Neuronal stem cell (in vitro differentiated cells): ENCODE results near the gene ZMYM1.

Experiments
- DNase-seq: peaks from one replicate; pipeline ENCODE4 v3.0.0-alpha.2; 2013; ENCODE audit warnings: low spot score
- H2AFZ ChIP-seq: one replicate; pipeline ENCODE4 v1.6.1; 2013; ENCODE audit warnings: mild to moderate bottlenecking, low read length, inconsistent platforms
- H2AK5ac ChIP-seq: 2 replicates; pipeline ENCODE4 v1.6.1; 2013; ENCODE audit warnings: low read depth, mild to moderate bottlenecking, inconsistent platforms, low read length, moderate library complexity, mixed read lengths
- H2BK120ac ChIP-seq: 2 replicates; pipeline ENCODE4 v1.6.1; 2013; ENCODE audit warnings: low read depth, mild to moderate bottlenecking, inconsistent platforms, low read length, moderate library complexity, mixed read lengths
- H2BK12ac ChIP-seq: one replicate; pipeline ENCODE4 v1.6.1; 2013; ENCODE audit warnings: low read length, inconsistent platforms
- H2BK15ac ChIP-seq: 2 replicates; pipeline ENCODE4 v1.6.1; 2013; ENCODE audit warnings: mild to moderate bottlenecking, low read length, inconsistent platforms, mixed read lengths
- H2BK5ac ChIP-seq: one replicate; pipeline ENCODE4 v1.6.1; 2013; ENCODE audit warnings: inconsistent platforms, mild to moderate bottlenecking, low read length, moderate library complexity
- H3K14ac ChIP-seq: one replicate; pipeline ENCODE4 v1.6.1; 2013; ENCODE audit warnings: low read length, inconsistent platforms
- H3K18ac ChIP-seq: 2 replicates; pipeline ENCODE4 v1.6.1; 2013; ENCODE audit warnings: low read length, inconsistent platforms
- H3K23ac ChIP-seq: 2 replicates; pipeline ENCODE4 v1.6.1; 2013; ENCODE audit warnings: low read depth, mild to moderate bottlenecking, mixed read lengths, low read length, inconsistent platforms; ENCODE audit not compliant: poor library complexity
- H3K27ac ChIP-seq: replicated peaks from 3 replicates; pipeline ENCODE4 v1.5.1; 2013; ENCODE audit warnings: low read length, inconsistent platforms
- H3K27me3 ChIP-seq, 3 experiments: 2 replicates each; pipeline ENCODE4 v1.6.1; 2013; ENCODE audit warnings: low read length in 3 of 3, mild to moderate bottlenecking in 2 of 3, inconsistent platforms in 1 of 3, low read depth in 1 of 3, mixed read lengths in 1 of 3, moderate library complexity in 1 of 3; ENCODE audit not compliant: control insufficient read depth in 3 of 3, insufficient read depth in 3 of 3
- H3K36me3 ChIP-seq, 2 donors: replicated peaks in 1 of 2; 2 replicates each; pipeline ENCODE4 v1.6.1; 2013; ENCODE audit warnings: low read length in 2 of 2; ENCODE audit not compliant: control insufficient read depth in 2 of 2, insufficient read depth in 2 of 2
- H3K4ac ChIP-seq: 2 replicates; pipeline ENCODE4 v1.6.1; 2013; ENCODE audit warnings: inconsistent platforms, mild to moderate bottlenecking, low read length, moderate library complexity
- H3K4me1 ChIP-seq, 2 donors: 1 replicate in 1 of 2; 2 replicates in 1 of 2; pipeline ENCODE4 v1.6.1; 2013; ENCODE audit warnings: low read length in 2 of 2, low read depth in 1 of 2; ENCODE audit not compliant: control insufficient read depth in 2 of 2, insufficient read depth in 1 of 2
- H3K4me2 ChIP-seq: one replicate; pipeline ENCODE4 v1.6.1; 2013; ENCODE audit warnings: mild to moderate bottlenecking, low read length, inconsistent platforms; ENCODE audit not compliant: insufficient read depth, poor library complexity, severe bottlenecking
- H3K4me3 ChIP-seq, 2 donors: 2 replicates each; pipeline ENCODE4 v1.5.1; 2013; ENCODE audit warnings: low read length in 2 of 2, mild to moderate bottlenecking in 2 of 2, inconsistent platforms in 1 of 2, moderate library complexity in 1 of 2
- H3K79me1 ChIP-seq: one replicate; pipeline ENCODE4 v1.6.1; 2013; ENCODE audit warnings: low read depth, mild to moderate bottlenecking, inconsistent platforms, low read length, moderate library complexity
- H3K9ac ChIP-seq: one replicate; pipeline ENCODE4 v1.6.1; 2013; ENCODE audit warnings: mild to moderate bottlenecking, low read depth, low read length, inconsistent platforms; ENCODE audit not compliant: poor library complexity
- H3K9me3 ChIP-seq, 2 donors: replicated peaks in 1 of 2; 2 replicates each; pipeline versions ENCODE3 to v1.6.1; 2013; ENCODE audit warnings: low read length in 2 of 2, mild to moderate bottlenecking in 2 of 2, inconsistent platforms in 1 of 2, low read depth in 1 of 2, mixed read lengths in 1 of 2, moderate library complexity in 1 of 2; ENCODE audit not compliant: control insufficient read depth in 2 of 2, insufficient read depth in 1 of 2
- H4K8ac ChIP-seq: one replicate; pipeline ENCODE4 v1.6.1; 2013; ENCODE audit warnings: low read depth, mild to moderate bottlenecking, inconsistent platforms, low read length, moderate library complexity
- H4K91ac ChIP-seq: one replicate; pipeline ENCODE4 v1.6.1; 2013; ENCODE audit warnings: low read length, low read depth, mild to moderate bottlenecking, inconsistent platforms; ENCODE audit not compliant: poor library complexity
- WGBS, 2 donors: extraction: QIAGEN DNeasy Blood & Tissue Kit; methylation state at CpG; one replicate each; pipeline ENCODE4 v1.1.7; 2013; ENCODE audit warnings: missing lambda C conversion rate in 2 of 2, mixed read lengths in 1 of 2; ENCODE audit not compliant: insufficient read length in 2 of 2, insufficient replicate concordance in 1 of 2; ENCODE audit errors: extremely low coverage in 2 of 2; 5-methylcytosine and 5-hydroxymethylcytosine counted together

Gene ZMYM1

GRCh38 chr1:35115459-35116383, 36.5 kb downstream of the ZMYM1 start:
- peaks cover 5 to 55% of the 10 kb centered on the region in 2 donors for H3K36me3 ChIP-seq
- H3K79me1 ChIP-seq = no peaks in the 10 kb centered on the region

GRCh38 chr1:35120458-35121133, 41.4 kb downstream of the ZMYM1 start:
- no peak overlapping the region for H2BK120ac ChIP-seq

More at GRCh38 chr1:35115459-35116383, 36.5 kb downstream of the ZMYM1 start:
- Histone ChIP-seq H3K4ac (no peak overlapping the region), H3K14ac (no peak overlapping the region), H3K4me3 (no peak overlapping the region), H3K27me3 (no peaks in the 10 kb centered on the region), H3K9me3 (no peaks in the 10 kb centered on the region), H3K4me1 (no peaks in the 10 kb centered on the region), H2BK15ac (no peak overlapping the region), H4K8ac (no peak overlapping the region), H2BK5ac (no peak overlapping the region), H3K4me2 (no peak overlapping the region), H4K91ac (no peak overlapping the region), H3K27ac (no peak overlapping the region), H2BK120ac (no peak overlapping the region), H2BK12ac (no peak overlapping the region), H2AFZ (no peak overlapping the region), H3K23ac (no peak overlapping the region), H3K18ac (no peak overlapping the region), H2AK5ac (no peak overlapping the region), H3K9ac (no peak overlapping the region)
- no CpG with 5 or more reads among the region's 8 CpGs for WGBS, 2 donors
- no peak for DNase-seq

DNA sequence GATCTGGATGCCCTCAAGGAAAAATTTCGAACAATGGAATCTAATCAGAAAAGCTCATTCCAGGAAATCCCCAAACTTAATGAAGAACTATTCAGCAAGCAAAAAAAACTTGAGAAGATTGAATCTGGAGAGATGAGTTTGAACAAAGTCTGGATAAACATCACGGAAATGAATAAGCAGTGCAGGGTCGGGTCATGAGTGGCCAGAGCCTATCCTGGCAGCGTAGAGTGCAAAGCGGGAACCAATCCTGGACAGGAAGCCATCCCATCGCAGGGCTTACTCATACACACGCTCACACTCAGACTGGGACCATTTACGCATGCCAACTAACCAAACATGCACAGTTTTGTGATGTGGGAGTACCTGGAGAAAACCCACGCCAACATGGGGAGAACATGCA, 43.1 kb downstream of the ZMYM1 start:
- Histone ChIP-seq H3K4ac (no peak overlapping the region), H3K27me3 (no peaks in the 10 kb centered on the region), H2BK12ac (no peak overlapping the region), H3K9ac (no peak overlapping the region), H2BK15ac (no peak overlapping the region), H2AK5ac (no peak overlapping the region), H4K8ac (no peak overlapping the region), H3K18ac (no peak overlapping the region), H3K27ac (no peak overlapping the region), H2BK5ac (no peak overlapping the region), H3K23ac (no peak overlapping the region), H3K36me3 (no peaks in the 10 kb centered on the region), H3K79me1 (no peaks in the 10 kb centered on the region), H2BK120ac (no peak overlapping the region), H3K4me1 (no peaks in the 10 kb centered on the region), H3K4me3 (no peak overlapping the region), H3K14ac (no peak overlapping the region), H2AFZ (no peak overlapping the region), H3K9me3 (no peaks in the 10 kb centered on the region), H3K4me2 (no peak overlapping the region), H4K91ac (no peak overlapping the region)
- WGBS, 2 donors = no CpG with 5 or more reads among the region's 9 CpGs
- no peak for DNase-seq

More at GRCh38 chr1:35120458-35121133, 41.4 kb downstream of the ZMYM1 start:
- WGBS, 2 donors = no CpG with 5 or more reads among the region's 36 CpGs
- H3K27me3 ChIP-seq = no peaks in the 10 kb centered on the region
- H3K14ac ChIP-seq = no peak overlapping the region
- no peak overlapping the region for H3K4me3 ChIP-seq
- no peak overlapping the region for H2AFZ ChIP-seq
- H4K8ac ChIP-seq = no peak overlapping the region
- no peak overlapping the region for H4K91ac ChIP-seq
- no peak overlapping the region for H2BK5ac ChIP-seq
- H3K23ac ChIP-seq = no peak overlapping the region
- no peak overlapping the region for H2BK12ac ChIP-seq
- peak overlapping the region; percentile 66 for H3K4ac ChIP-seq
- H3K9me3 ChIP-seq = no peaks in the 10 kb centered on the region
- peaks cover 3 to 10% of the 10 kb centered on the region in 2 donors for H3K36me3 ChIP-seq
- DNase-seq = no peak
- no peak overlapping the region for H3K18ac ChIP-seq
- H3K4me2 ChIP-seq = no peak overlapping the region
- no peaks in the 10 kb centered on the region for H3K79me1 ChIP-seq
- no peak overlapping the region for H2AK5ac ChIP-seq
- H3K9ac ChIP-seq = no peak overlapping the region
- no peaks in the 10 kb centered on the region for H3K4me1 ChIP-seq
- no peak overlapping the region for H2BK15ac ChIP-seq
- no peak overlapping the region for H3K27ac ChIP-seq

DNA sequence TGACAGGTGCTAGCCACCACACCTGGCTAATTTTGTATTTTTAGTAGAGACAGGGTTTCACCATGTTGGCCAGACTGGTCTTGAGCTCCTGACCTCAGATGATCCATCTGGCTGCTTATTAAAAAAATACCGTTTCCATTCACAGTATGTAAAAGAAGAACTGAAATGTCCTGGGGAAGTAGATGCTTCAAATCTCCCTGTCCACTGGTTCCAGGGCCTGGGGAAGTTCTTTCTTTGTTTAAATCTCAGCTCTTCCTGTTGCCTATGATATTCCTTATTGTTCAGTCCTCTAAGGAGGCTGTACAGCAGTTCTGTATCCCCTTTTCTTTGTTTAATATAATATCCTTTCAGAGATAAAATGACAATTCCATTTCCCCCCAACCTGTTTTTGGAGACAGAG, 47.4 kb downstream of the ZMYM1 start:
- no peak overlapping the region for H3K4ac ChIP-seq
- no peak overlapping the region for H4K8ac ChIP-seq
- no peak overlapping the region for H3K27ac ChIP-seq
- H3K4me2 ChIP-seq = no peak overlapping the region
- H3K9ac ChIP-seq = no peak overlapping the region
- no peak overlapping the region for H2BK120ac ChIP-seq
- no peak overlapping the region for H2BK15ac ChIP-seq
- DNase-seq = no peak
- H3K4me1 ChIP-seq = no peaks in the 10 kb centered on the region
- no peaks in the 10 kb centered on the region for H3K27me3 ChIP-seq
- H3K14ac ChIP-seq = no peak overlapping the region
- H2BK5ac ChIP-seq = no peak overlapping the region
- no peak overlapping the region for H2BK12ac ChIP-seq
- H2AFZ ChIP-seq = no peak overlapping the region
- H2AK5ac ChIP-seq = no peak overlapping the region
- no peak overlapping the region for H3K18ac ChIP-seq
- H3K4me3 ChIP-seq = no peak overlapping the region
- H4K91ac ChIP-seq = no peak overlapping the region
- no peaks in the 10 kb centered on the region for H3K36me3 ChIP-seq
- WGBS, 2 donors = no CpG with 5 or more reads among the region's 1 CpG
- no peak overlapping the region for H3K23ac ChIP-seq
- no peaks in the 10 kb centered on the region for H3K79me1 ChIP-seq
- H3K9me3 ChIP-seq = no peaks in the 10 kb centered on the region
